ENCODE measurements around the gene CARS2. TPM values are rescaled to one million over a fixed set of nuclear protein-coding genes. Genes with fewer than 3 reads are reported as not detected.

The CARS2 gene
- total RNA-seq, 1 experiment from 2014 or later = 41.9 TPM

DNA sequence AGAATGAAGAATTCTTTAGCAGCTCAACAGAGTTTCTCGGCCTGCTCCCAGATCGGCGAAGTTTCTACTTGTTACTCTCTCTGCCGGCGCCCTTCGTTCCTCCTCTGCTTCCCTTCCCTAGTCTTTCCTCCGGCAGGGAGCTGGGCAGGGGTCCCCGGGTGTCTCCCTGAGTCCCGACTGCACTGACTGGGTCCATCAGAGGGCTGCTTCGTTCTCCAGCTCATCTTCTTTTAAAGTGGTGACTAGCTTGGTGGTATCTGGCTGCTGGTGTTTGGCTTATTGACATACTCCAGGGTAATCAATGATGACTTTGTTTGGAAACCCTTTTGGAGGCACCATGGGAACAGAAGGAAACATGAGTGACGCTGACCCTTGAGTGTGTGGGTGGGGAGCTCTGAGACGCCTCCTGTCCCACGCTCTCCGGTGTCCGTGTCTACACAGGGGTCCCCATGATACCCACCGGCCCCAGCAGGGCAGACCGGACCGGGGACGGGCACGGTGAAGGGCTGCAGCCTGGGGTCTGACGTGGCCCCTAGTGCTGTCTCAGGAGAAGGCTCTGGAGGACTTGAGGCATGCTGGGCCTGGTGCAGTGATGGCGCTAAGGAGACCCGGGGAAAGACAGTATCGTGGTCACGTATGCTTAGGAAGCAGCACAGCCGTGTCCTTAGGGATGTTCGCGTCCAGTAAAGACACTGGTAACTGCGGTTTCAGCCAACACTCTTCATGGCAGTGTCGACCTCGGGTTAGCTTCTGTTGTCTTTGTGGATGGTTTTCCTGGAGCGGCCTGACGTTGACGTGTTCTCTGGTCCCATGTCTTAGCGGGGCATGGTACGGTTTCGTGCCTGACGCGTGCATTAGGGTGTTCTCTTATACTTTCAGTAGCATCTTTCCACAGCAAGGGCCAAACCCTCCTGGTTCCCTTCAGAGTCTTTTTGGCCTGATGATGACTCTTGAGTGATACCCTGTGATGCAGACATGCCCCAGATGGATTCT is 66.8 kb downstream of the CARS2 start:
- Histone ChIP-seq H3K4ac (ENCODE audit: low read depth, low read length) (no peak overlapping the region), H3T11ph (ENCODE audit: low read length) (no peak overlapping the region), H2BK12ac (ENCODE audit: insufficient read length, low read depth, low read length) (no peak overlapping the region), H3K79me2 (ENCODE audit: insufficient read depth, low read length) (no peaks in the 10 kb centered on the region), H3K56ac (ENCODE audit: insufficient read length, low read depth, low read length) (no peak overlapping the region), H2BK120ac (ENCODE audit: low read depth, low read length, poor library complexity, severe bottlenecking) (no peak overlapping the region), H3K23me2 (ENCODE audit: insufficient read length, low read depth, low read length, poor library complexity, severe bottlenecking) (no peaks in the 10 kb centered on the region), H2BK5ac (ENCODE audit: insufficient read length, low read length) (no peak overlapping the region), H4K8ac (replicated peaks; ENCODE audit: insufficient read length, low read depth, low read length) (no peak overlapping the region), H3K23ac (ENCODE audit: insufficient read length, low read depth, low read length) (no peak overlapping the region), H3K14ac (ENCODE audit: insufficient read depth, low read length) (no peak overlapping the region), H3K79me1 (ENCODE audit: insufficient read depth, low read depth, low read length, poor library complexity, severe bottlenecking) (no peaks in the 10 kb centered on the region), H3K4me2 (ENCODE audit: insufficient read depth, insufficient read length, low read length) (no peak overlapping the region), H3K4me1 (ENCODE audit: insufficient read depth, low read length) (no peaks in the 10 kb centered on the region), H2AK5ac (ENCODE audit: insufficient read length, low read length) (no peak overlapping the region), H4K91ac (ENCODE audit: insufficient read length, low read depth, low read length) (no peak overlapping the region), H3K9ac (ENCODE audit: extremely low read depth, insufficient read length, low read length) (no peak overlapping the region), H3K27me3 (ENCODE audit: insufficient read depth, low read length) (no peaks in the 10 kb centered on the region), H2BK20ac (ENCODE audit: low read depth, low read length, poor library complexity, severe bottlenecking) (no peak overlapping the region), H4K5ac (ENCODE audit: insufficient read length, low read depth, low read length) (no peak overlapping the region), H2BK15ac (ENCODE audit: low read depth, low read length) (no peak overlapping the region), H2AFZ (ENCODE audit: low read length) (no peak overlapping the region), H3K27ac (ENCODE audit: insufficient read length, low read depth, low read length) (no peak overlapping the region), H4K20me1 (ENCODE audit: control insufficient read depth, insufficient read depth, insufficient read length) (no peaks in the 10 kb centered on the region), H3K18ac (ENCODE audit: insufficient read length, low read depth, low read length) (no peak overlapping the region), H3K9me3 (ENCODE audit: control insufficient read depth, low read depth, low read length) (no peaks in the 10 kb centered on the region)
- no peak overlapping the region for H3K4me3 Mint-ChIP-seq
- no peaks in the 10 kb centered on the region; the same call in 1 of the 2 replicates for H3K27me3 Mint-ChIP-seq (ENCODE audit: low read depth)
- WGBS (ENCODE audit: extremely low coverage, insufficient read length, low lambda C conversion rate) = no CpG with 5 or more reads among the region's 39 CpGs
- no peaks in the 10 kb centered on the region for H3K9me3 Mint-ChIP-seq
- H3K27ac Mint-ChIP-seq = peak overlapping the region in 2 of 3 experiments; percentile 53; a peak in 2 of 7 replicates
- no peak for DNase-seq
- H3K36me3 Mint-ChIP-seq (ENCODE audit: insufficient read depth in 1 of 3, low read depth in 3 of 3) = peaks cover 30 to 86% (median 79%) of the 10 kb centered on the region in 3 experiments
- H3K4me1 Mint-ChIP-seq = no peaks in the 10 kb centered on the region
- TF ChIP-seq, protein P1, sequence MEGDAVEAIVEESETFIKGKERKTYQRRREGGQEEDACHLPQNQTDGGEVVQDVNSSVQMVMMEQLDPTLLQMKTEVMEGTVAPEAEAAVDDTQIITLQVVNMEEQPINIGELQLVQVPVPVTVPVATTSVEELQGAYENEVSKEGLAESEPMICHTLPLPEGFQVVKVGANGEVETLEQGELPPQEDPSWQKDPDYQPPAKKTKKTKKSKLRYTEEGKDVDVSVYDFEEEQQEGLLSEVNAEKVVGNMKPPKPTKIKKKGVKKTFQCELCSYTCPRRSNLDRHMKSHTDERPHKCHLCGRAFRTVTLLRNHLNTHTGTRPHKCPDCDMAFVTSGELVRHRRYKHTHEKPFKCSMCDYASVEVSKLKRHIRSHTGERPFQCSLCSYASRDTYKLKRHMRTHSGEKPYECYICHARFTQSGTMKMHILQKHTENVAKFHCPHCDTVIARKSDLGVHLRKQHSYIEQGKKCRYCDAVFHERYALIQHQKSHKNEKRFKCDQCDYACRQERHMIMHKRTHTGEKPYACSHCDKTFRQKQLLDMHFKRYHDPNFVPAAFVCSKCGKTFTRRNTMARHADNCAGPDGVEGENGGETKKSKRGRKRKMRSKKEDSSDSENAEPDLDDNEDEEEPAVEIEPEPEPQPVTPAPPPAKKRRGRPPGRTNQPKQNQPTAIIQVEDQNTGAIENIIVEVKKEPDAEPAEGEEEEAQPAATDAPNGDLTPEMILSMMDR (conservative IDR thresholded peaks at IDR 0.05) = no peak
